GM12878 (cell line): ENCODE measurements around the gene PRCD. TPM values are rescaled to one million over a fixed set of nuclear protein-coding genes. Genes with fewer than 3 reads are reported as not detected.

Source experiments
- ATAC-seq: fragments of 200-7000 bp; cut with Tn5 transposase; 3 replicates; pipeline ENCODE4 v1.9.1; 2020; ENCODE audit warnings: mild to moderate bottlenecking, moderate library complexity
- BruUV-seq: library from RNA; stranded (reverse); fragments of 400-500 nt; replicated peaks from 2 replicates; lab custom pipeline; 2021; lab: Mats Ljungman, UMichigan
- CTCF ChIA-PET: fragments of 300-600 bp; sonication (Branson Sonifier 250); formaldehyde crosslinking; extraction: SDS; loops from one replicate; lab custom pipeline; 2021; ENCODE audit warnings: inconsistent platforms; lab: Yijun Ruan, JAX
- POLR2A ChIA-PET: fragments of 350-600 bp; formaldehyde crosslinking; extraction: SDS; loops from one replicate; lab custom pipeline; 2021; ENCODE audit warnings: inconsistent platforms; lab: Charles Lee
- RAD21 ChIA-PET: fragments of 300-600 bp; sonication (Branson Sonifier 250); formaldehyde crosslinking; loops from one replicate; lab custom pipeline; 2023; ENCODE audit warnings: antibody characterized with exemption; ENCODE audit not compliant: unreplicated experiment; lab: Charles Lee
- SMC1A ChIA-PET: fragments of 300-600 bp; sonication (Branson Sonifier 250); formaldehyde crosslinking; loops from one replicate; lab custom pipeline; 2023; ENCODE audit not compliant: unreplicated experiment, uncharacterized antibody; lab: Charles Lee
- DNase-seq: peaks from one replicate; pipeline ENCODE4 v3.0.0-alpha.2; 2011; ENCODE audit warnings: low read depth, low spot score
- FAIRE-seq: peaks from 3 replicates; lab custom pipeline; 2011; peaks lifted over from hg19 to GRCh38; lab: Jason Lieb, UNC
- H2AFZ ChIP-seq: 2 replicates; pipeline ENCODE4 v1.6.0; 2011; ENCODE audit warnings: low read depth, low read length, control low read depth; ENCODE audit not compliant: control insufficient read depth
- H3K27ac ChIP-seq: 2 replicates; pipeline ENCODE4 v1.5.1; 2011; ENCODE audit warnings: control low read depth; ENCODE audit not compliant: control insufficient read depth, insufficient read depth
- H3K27me3 ChIP-seq, 2 experiments: replicated peaks in 1 of 2; 2 replicates each; pipeline versions ENCODE4 v1.6.0 to v1.6.1; 2011; ENCODE audit warnings: low read length in 1 of 2; ENCODE audit not compliant: control insufficient read depth in 2 of 2, insufficient read depth in 2 of 2
- H3K36me3 ChIP-seq, 2 experiments: 2 replicates each; pipeline ENCODE4 v1.5.1; 2011; ENCODE audit warnings: low read length in 1 of 2; ENCODE audit not compliant: control insufficient read depth in 2 of 2, insufficient read depth in 2 of 2
- H3K4me1 ChIP-seq: 2 replicates; pipeline ENCODE4 v1.6.1; 2011; ENCODE audit warnings: mild to moderate bottlenecking, low read length, moderate library complexity, mixed read lengths; ENCODE audit not compliant: control insufficient read depth, insufficient read depth
- H3K4me2 ChIP-seq: 2 replicates; pipeline ENCODE4 v1.6.0; 2011; ENCODE audit warnings: control low read depth; ENCODE audit not compliant: control insufficient read depth, insufficient read depth
- H3K4me3 ChIP-seq: fragments of 200-600 bp; sonication (generic); 2 replicates; pipeline ENCODE4 v1.5.1; 2016
- H3K79me2 ChIP-seq: 2 replicates; pipeline ENCODE4 v1.6.0; 2011; ENCODE audit warnings: low read length; ENCODE audit not compliant: control insufficient read depth, insufficient read depth
- H3K9ac ChIP-seq: 2 replicates; pipeline ENCODE4 v1.8.0; 2011; ENCODE audit warnings: low read length, control low read depth, mixed read lengths; ENCODE audit not compliant: control insufficient read depth, insufficient read depth
- H3K9me3 ChIP-seq: replicated peaks from 3 replicates; pipeline ENCODE4 v1.5.1; 2011; ENCODE audit warnings: mild to moderate bottlenecking, low read length; ENCODE audit not compliant: control insufficient read depth, insufficient read depth
- H4K20me1 ChIP-seq: 2 replicates; pipeline ENCODE4 v1.6.0; 2011; ENCODE audit not compliant: control insufficient read depth, insufficient read depth
- CBX5 ChIP-seq: sonication (generic); IDR thresholded peaks from 2 replicates; pipeline ENCODE4 v1.6.1; 2016; ENCODE audit warnings: low read depth, moderate library complexity, mild to moderate bottlenecking, inconsistent platforms
- DPF2 ChIP-seq: fragments of 450-650 bp; IDR thresholded peaks from 2 replicates; pipeline ENCODE4 v1.6.1; 2017; ENCODE audit warnings: mild to moderate bottlenecking
- EZH2 ChIP-seq: IDR thresholded peaks from 2 replicates; pipeline ENCODE4 v1.6.1; 2012; ENCODE audit warnings: low read depth, mild to moderate bottlenecking, control low read depth, inconsistent platforms, low read length, borderline replicate concordance; ENCODE audit not compliant: control insufficient read depth
- FOS ChIP-seq: IDR thresholded peaks from 3 replicates; pipeline ENCODE4 v1.6.1; 2011; ENCODE audit warnings: borderline replicate concordance; ENCODE audit not compliant: insufficient read length; ENCODE audit errors: extremely low read depth
- GATAD2B ChIP-seq: fragments of 450-650 bp; conservative IDR thresholded peaks from 2 replicates; pipeline ENCODE4 v1.6.1; 2017; ENCODE audit warnings: low read depth, mild to moderate bottlenecking, moderate library complexity
- HDGF ChIP-seq: fragments of 450-650 bp; IDR thresholded peaks from 2 replicates; pipeline ENCODE4 v1.6.1; 2016; ENCODE audit warnings: antibody characterized with exemption
- LARP7 ChIP-seq: fragments of 450-650 bp; IDR thresholded peaks from 2 replicates; pipeline ENCODE4 v1.6.1; 2017; ENCODE audit warnings: mild to moderate bottlenecking
- MEF2A ChIP-seq: IDR thresholded peaks from 2 replicates; pipeline ENCODE4 v1.6.1; 2011; ENCODE audit warnings: low read depth, mild to moderate bottlenecking, low read length, moderate library complexity; ENCODE audit not compliant: insufficient read depth
- NRF1 ChIP-seq: conservative IDR thresholded peaks from 2 replicates; pipeline ENCODE4 v1.6.1; 2011; ENCODE audit warnings: mild to moderate bottlenecking, low read depth, low read length, improper control_type of control experiment
- PML ChIP-seq: IDR thresholded peaks from 2 replicates; pipeline ENCODE4 v1.6.1; 2012; ENCODE audit warnings: low read length, inconsistent platforms
- SIN3A ChIP-seq: IDR thresholded peaks from 2 replicates; pipeline ENCODE4 v1.6.1; 2012; ENCODE audit warnings: low read depth, low read length, improper control_type of control experiment
- SMAD5 ChIP-seq: IDR thresholded peaks from 2 replicates; pipeline ENCODE4 v1.6.1; 2016; ENCODE audit warnings: antibody characterized with exemption, low read depth
- SUPT20H ChIP-seq: IDR thresholded peaks from 2 replicates; pipeline ENCODE4 v1.6.1; 2011; ENCODE audit warnings: low read depth, mild to moderate bottlenecking, low read length, moderate library complexity, borderline replicate concordance; ENCODE audit not compliant: control insufficient read depth
- TCF3 ChIP-seq: IDR thresholded peaks from 2 replicates; pipeline ENCODE4 v1.6.1; 2012; ENCODE audit warnings: low read depth, mild to moderate bottlenecking, low read length, borderline replicate concordance; ENCODE audit not compliant: insufficient read depth
- WGBS: methylation state at CpG from one replicate; pipeline ENCODE4 v1.1.6; 2016; ENCODE audit warnings: low lambda C conversion rate; ENCODE audit not compliant: insufficient replicate concordance, insufficient coverage; ENCODE audit errors: missing lambda C conversion rate; 5-methylcytosine and 5-hydroxymethylcytosine counted together
- in situ Hi-C: fragments of 300-500 bp; cut with MboI; formaldehyde crosslinking; loops from 9 replicates; pipeline ENCODE4 v1.14.3; 2018; ENCODE audit warnings: mixed read lengths
- intact Hi-C: fragments of 100-400 bp; cut with micrococcal nuclease; formaldehyde crosslinking; loops from one replicate; pipeline ENCODE4 v1.14.2; 2022; ENCODE audit not compliant: unreplicated experiment
- polyA plus RNA-seq, 11 experiments: library from polyadenylated mRNA; depleted of rRNA in 4 of 11; unstranded in 6 of 11; stranded (reverse) in 5 of 11; fragments of >200 nt; fragmentation: Nextera tagmentation in 4 of 11; fragmentation: Illumina TruSeq in 1 of 11; extraction: Ambion mirVana in 4 of 11; extraction: Trizol in 1 of 11; gene quantifications; 1 replicate in 1 of 11; 2 replicates in 10 of 11; pipeline versions ENCODE4 v1.2.1 to v1.2.3, GENCODE V29; 2011 to 2016; ENCODE audit warnings: inconsistent platforms in 2 of 11, missing spikeins in 2 of 11, low read depth in 1 of 11
- total RNA-seq, 4 experiments: library from RNA; depleted of rRNA in 3 of 4; stranded (reverse); fragments of >200 nt in 3 of 4; fragmentation: Illumina TruSeq in 1 of 4; extraction: Trizol in 1 of 4; gene quantifications; 2 replicates each; pipeline versions ENCODE4 v1.2.1 to v1.2.3, GENCODE V29; 2013 to 2021
- TF ChIP-seq, protein P1 (sequence below): IDR thresholded peaks from 2 replicates; pipeline ENCODE4 v1.6.1; 2011; ENCODE audit warnings: low read depth, mild to moderate bottlenecking, low read length, moderate library complexity, borderline replicate concordance; ENCODE audit errors: extremely low read depth
- TF ChIP-seq, protein P2 (sequence below): fragments of 450-650 bp; conservative IDR thresholded peaks from 2 replicates; pipeline ENCODE4 v1.6.1; 2017; ENCODE audit warnings: mild to moderate bottlenecking, moderate library complexity

PRCD gene
- total and polyA plus RNA-seq, 10 of the 15 experiments (the other 5 are each of a cell fraction or from before 2014, with no cell fraction given): 0.18 to 0.95 (median 0.34) TPM; not detected in 4

DNA sequence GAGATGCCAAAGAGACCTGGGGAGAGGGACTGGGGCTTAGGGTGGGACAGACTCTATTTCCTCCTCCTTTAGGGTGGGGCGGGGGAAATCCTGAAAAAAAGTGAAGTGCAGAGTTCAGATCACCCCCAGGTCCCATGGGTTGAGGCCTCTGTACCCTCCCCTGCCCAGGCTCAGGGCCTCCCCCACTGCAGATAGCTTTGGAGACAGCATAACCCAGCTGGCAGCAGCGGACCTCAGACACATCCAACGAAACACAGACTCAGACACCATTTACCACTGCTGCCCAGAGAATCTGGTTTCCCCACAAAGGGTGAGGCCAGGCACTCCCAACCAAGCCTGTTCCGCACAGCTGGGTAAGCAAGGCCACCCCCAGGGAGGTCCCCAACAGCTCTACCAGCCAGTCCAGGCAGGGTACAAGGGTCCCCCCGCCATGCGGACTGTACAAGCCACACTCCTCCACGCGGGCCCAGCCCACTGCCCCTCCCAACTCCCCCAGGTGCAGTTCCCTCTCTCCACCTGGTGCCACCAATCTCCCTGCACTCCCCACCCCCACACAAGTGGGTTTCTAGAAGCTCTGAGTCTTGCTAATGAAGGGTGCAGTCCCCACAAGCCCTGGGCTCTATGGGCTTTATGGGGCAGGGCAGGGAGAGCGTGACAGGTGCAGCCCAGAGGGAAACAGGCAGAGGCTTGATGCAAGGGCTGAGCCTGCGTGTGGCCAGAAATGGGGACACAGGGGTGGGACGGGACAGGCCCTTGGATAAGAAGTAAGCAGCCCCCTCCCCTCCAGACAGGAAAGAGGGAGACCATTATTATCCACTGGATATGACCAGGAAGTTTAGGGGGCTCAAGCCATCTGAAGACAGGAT lies 47.5 kb upstream of the PRCD start:
- DNase-seq (peak; percentile 58), FAIRE-seq (peak; percentile 75), ATAC-seq (peak; percentile 70)
- CTCF ChIA-PET: interaction anchor here (1.0 to 3.5 kb wide), 9 partner anchors 8 to 84 kb away, joined by 3 to 35 read pairs (median 4); partner anchors contain the start of genes AANAT and RHBDF2
- peak overlapping the region; percentile 47; the same call in 1 of the 2 replicates for H3K4me3 ChIP-seq
- H3K79me2 ChIP-seq: peaks cover 42% of the 10 kb centered on the region
- peak overlapping the region; percentile 40 for H3K9ac ChIP-seq
- H3K9me3 ChIP-seq: no peaks in the 10 kb centered on the region
- H3K27ac ChIP-seq: peak overlapping the region; percentile 80
- peak overlapping the region; percentile 10; the same call in 1 of the 2 replicates for H2AFZ ChIP-seq
- intact Hi-C loops: no loop called here
- RAD21 ChIA-PET: interaction anchor here (0.7 to 6.4 kb wide), 13 partner anchors 9 to 315 kb away, joined by 3 to 50 read pairs (median 3); partner anchors contain the start of gene RHBDF2
- no peaks in the 10 kb centered on the region for H4K20me1 ChIP-seq
- in situ Hi-C loops: no loop called here
- BruUV-seq: no TSS peak
- POLR2A ChIA-PET: interaction anchor here (0.7 to 4.1 kb wide), 9 partner anchors 9 to 637 kb away, joined by 3 to 49 read pairs (median 3); partner anchors contain the start of genes RHBDF2 and WBP2
- H3K36me3 ChIP-seq: no peaks in the 10 kb centered on the region; a peak in 3 of 4 replicates
- H3K4me2 ChIP-seq: peak overlapping the region; percentile 83
- SMC1A ChIA-PET: interaction anchor here (1.1 to 4.6 kb wide), 5 partner anchors 10 to 36 kb away, joined by 4 to 49 read pairs (median 11); partner anchors contain the start of gene AANAT
- WGBS: 10% methylated on average over 11 of the region's 11 CpGs
- no peaks in the 10 kb centered on the region for H3K27me3 ChIP-seq
- H3K4me1 ChIP-seq: peaks cover 60% of the 10 kb centered on the region
- TF ChIP-seq, protein P1, sequence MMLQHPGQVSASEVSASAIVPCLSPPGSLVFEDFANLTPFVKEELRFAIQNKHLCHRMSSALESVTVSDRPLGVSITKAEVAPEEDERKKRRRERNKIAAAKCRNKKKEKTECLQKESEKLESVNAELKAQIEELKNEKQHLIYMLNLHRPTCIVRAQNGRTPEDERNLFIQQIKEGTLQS: no peak
- no peak for TF ChIP-seq EZH2
- no peak for TF ChIP-seq NRF1
- TF ChIP-seq HDGF: no peak
- no peak for TF ChIP-seq SUPT20H
- no peak for TF ChIP-seq SIN3A
- TF ChIP-seq CBX5: no peak
- no peak for TF ChIP-seq FOS
- no peak for TF ChIP-seq GATAD2B
- TF ChIP-seq SMAD5: no peak
- TF ChIP-seq MEF2A: no peak
- no peak for TF ChIP-seq LARP7
- TF ChIP-seq TCF3: peak; percentile 81
- TF ChIP-seq PML: no peak; the same call in 1 of the 2 replicates
- no peak; the same call in 1 of the 2 replicates for TF ChIP-seq DPF2
- TF ChIP-seq, protein P2, sequence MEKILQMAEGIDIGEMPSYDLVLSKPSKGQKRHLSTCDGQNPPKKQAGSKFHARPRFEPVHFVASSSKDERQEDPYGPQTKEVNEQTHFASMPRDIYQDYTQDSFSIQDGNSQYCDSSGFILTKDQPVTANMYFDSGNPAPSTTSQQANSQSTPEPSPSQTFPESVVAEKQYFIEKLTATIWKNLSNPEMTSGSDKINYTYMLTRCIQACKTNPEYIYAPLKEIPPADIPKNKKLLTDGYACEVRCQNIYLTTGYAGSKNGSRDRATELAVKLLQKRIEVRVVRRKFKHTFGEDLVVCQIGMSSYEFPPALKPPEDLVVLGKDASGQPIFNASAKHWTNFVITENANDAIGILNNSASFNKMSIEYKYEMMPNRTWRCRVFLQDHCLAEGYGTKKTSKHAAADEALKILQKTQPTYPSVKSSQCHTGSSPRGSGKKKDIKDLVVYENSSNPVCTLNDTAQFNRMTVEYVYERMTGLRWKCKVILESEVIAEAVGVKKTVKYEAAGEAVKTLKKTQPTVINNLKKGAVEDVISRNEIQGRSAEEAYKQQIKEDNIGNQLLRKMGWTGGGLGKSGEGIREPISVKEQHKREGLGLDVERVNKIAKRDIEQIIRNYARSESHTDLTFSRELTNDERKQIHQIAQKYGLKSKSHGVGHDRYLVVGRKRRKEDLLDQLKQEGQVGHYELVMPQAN: no peak
